Fibroblast of lung (primary cell): ENCODE results near the gene RAPGEF4. TPM values are rescaled to one million over a fixed set of nuclear protein-coding genes. Genes with fewer than 3 reads are reported as not detected.

Experiments
- DNase-seq, 2 donors: peaks; one replicate each; pipeline versions ENCODE4 v3.0.0 to v3.0.0-alpha.2; 2010; ENCODE audit warnings: low read depth in 2 of 2
- H2AFZ ChIP-seq: 2 replicates; pipeline ENCODE4 v1.5.1; 2012; ENCODE audit warnings: low read length, control low read depth, inconsistent platforms
- H3K27ac ChIP-seq: 2 replicates; pipeline ENCODE4 v1.5.1; 2011; ENCODE audit warnings: low read length, control low read depth; ENCODE audit not compliant: insufficient read depth
- H3K27me3 ChIP-seq: 2 replicates; pipeline ENCODE4 v1.5.1; 2011; ENCODE audit warnings: mild to moderate bottlenecking, low read length; ENCODE audit not compliant: control insufficient read depth, insufficient read depth
- H3K36me3 ChIP-seq: 2 replicates; pipeline ENCODE4 v1.5.1; 2011; ENCODE audit warnings: low read length; ENCODE audit not compliant: control insufficient read depth, insufficient read depth
- H3K4me1 ChIP-seq: 2 replicates; pipeline ENCODE4 v1.5.1; 2011; ENCODE audit warnings: low read length; ENCODE audit not compliant: control insufficient read depth, insufficient read depth; ENCODE audit errors: extremely low read depth
- H3K4me2 ChIP-seq: 2 replicates; pipeline ENCODE4 v1.5.1; 2011; ENCODE audit warnings: low read length, control low read depth; ENCODE audit not compliant: insufficient read depth; ENCODE audit errors: extremely low read depth
- H3K4me3 ChIP-seq, 4 experiments: fragments of 200-600 bp in 1 of 4; sonication (generic) in 1 of 4; replicated peaks in 1 of 4; 2 replicates each; pipeline ENCODE4 v1.5.1; 2011 to 2016; ENCODE audit warnings: low read length in 4 of 4, low read depth in 3 of 4, mild to moderate bottlenecking in 3 of 4, control low read depth in 2 of 4, inconsistent platforms in 1 of 4, mixed read lengths in 1 of 4; ENCODE audit not compliant: insufficient read depth in 1 of 4; ENCODE audit errors: control extremely low read depth in 1 of 4
- H3K79me2 ChIP-seq: 2 replicates; pipeline ENCODE4 v1.5.1; 2012; ENCODE audit warnings: mild to moderate bottlenecking, low read length, inconsistent platforms; ENCODE audit not compliant: control insufficient read depth, insufficient read depth
- H3K9ac ChIP-seq: 2 replicates; pipeline ENCODE4 v1.5.1; 2011; ENCODE audit warnings: mild to moderate bottlenecking, low read length, control low read depth; ENCODE audit not compliant: insufficient read depth
- H3K9me3 ChIP-seq: 2 replicates; pipeline ENCODE4 v1.5.1; 2012; ENCODE audit warnings: low read depth, low read length; ENCODE audit not compliant: control insufficient read depth, insufficient read depth
- H4K20me1 ChIP-seq: 2 replicates; pipeline ENCODE4 v1.5.1; 2011; ENCODE audit warnings: low read length; ENCODE audit not compliant: control insufficient read depth, insufficient read depth; ENCODE audit errors: extremely low read depth
- CTCF ChIP-seq, 2 donors: IDR thresholded peaks in 1 of 2; conservative IDR thresholded peaks in 1 of 2; 1 replicate in 1 of 2; 2 replicates in 1 of 2; pipeline ENCODE4 v1.5.1; 2011 to 2012; ENCODE audit warnings: low read length in 2 of 2, control low read depth in 1 of 2, inconsistent platforms in 1 of 2, low read depth in 1 of 2, mild to moderate bottlenecking in 1 of 2
- EZH2 ChIP-seq: IDR thresholded peaks from 2 replicates; pipeline ENCODE4 v1.5.1; 2012; ENCODE audit warnings: low read length, control low read depth, mild to moderate bottlenecking; ENCODE audit errors: missing control alignments
- polyA plus RNA-seq, 2 donors: library from polyadenylated mRNA; depleted of rRNA in 1 of 2; stranded (reverse) in 1 of 2; unstranded in 1 of 2; fragments of >200 nt; gene quantifications; 2 replicates each; pipeline ENCODE4 v1.2.1, GENCODE V29; 2011 to 2012; ENCODE audit warnings: missing spikeins in 1 of 2
- total RNA-seq: library from RNA; depleted of rRNA; stranded (reverse); fragments of >200 nt; gene quantifications from 2 replicates; pipeline ENCODE4 v1.2.1, GENCODE V29; 2014

Gene RAPGEF4
- total and polyA plus RNA-seq, 2 donors (not counting 1 experiment from before 2014, with no cell fraction given): 0.51 to 3.0 TPM

GRCh38 chr2:172725284-172725683, 10.4 kb upstream of the RAPGEF4 start:
- no peak overlapping the region for H3K4me3 ChIP-seq
- H3K9me3 ChIP-seq: no peaks in the 10 kb centered on the region
- H3K9ac ChIP-seq: no peak overlapping the region
- no peak for DNase-seq
- H2AFZ ChIP-seq: no peak overlapping the region
- no peaks in the 10 kb centered on the region for H3K36me3 ChIP-seq
- no peaks in the 10 kb centered on the region for H4K20me1 ChIP-seq
- H3K27ac ChIP-seq: no peak overlapping the region
- no peaks in the 10 kb centered on the region for H3K27me3 ChIP-seq
- TF ChIP-seq CTCF (conservative IDR thresholded peaks at IDR 0.05 in 1 of 2, IDR thresholded peaks at IDR 0.05 in 1 of 2; ENCODE audit: low read depth in 1 of 2, low read length in 2 of 2): no peak
- no peak for TF ChIP-seq EZH2
- H3K79me2 ChIP-seq: no peaks in the 10 kb centered on the region
- no peak overlapping the region for H3K4me2 ChIP-seq
- no peaks in the 10 kb centered on the region for H3K4me1 ChIP-seq

DNA sequence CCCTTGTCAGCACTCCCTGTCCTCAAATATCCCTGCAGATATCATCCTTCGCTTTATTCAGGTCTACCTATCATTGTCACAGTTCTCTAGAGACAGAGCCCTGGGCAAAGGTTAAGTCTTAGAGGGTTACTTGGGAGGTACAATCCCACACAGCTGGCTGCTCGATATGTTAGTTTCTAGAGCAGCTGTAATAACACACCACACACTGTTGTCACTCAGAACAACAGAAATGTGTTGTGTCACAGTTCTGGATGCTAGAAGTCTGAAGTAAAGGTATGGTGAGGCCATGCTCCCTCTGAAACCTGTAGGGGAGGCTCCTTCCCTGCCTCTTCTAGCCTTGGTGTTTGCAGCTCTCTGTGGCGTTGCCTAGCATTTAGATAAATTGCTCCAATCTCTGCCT, 9.9 kb upstream of the RAPGEF4 start:
- Histone ChIP-seq H3K4me3 (no peak overlapping the region), H3K27me3 (peaks cover under 1% of the 10 kb centered on the region), H3K79me2 (no peaks in the 10 kb centered on the region), H3K4me2 (no peak overlapping the region), H2AFZ (no peak overlapping the region), H4K20me1 (no peaks in the 10 kb centered on the region), H3K4me1 (no peaks in the 10 kb centered on the region), H3K9ac (no peak overlapping the region), H3K27ac (no peak overlapping the region), H3K9me3 (no peaks in the 10 kb centered on the region), H3K36me3 (no peaks in the 10 kb centered on the region)
- DNase-seq: no peak
- no peak for TF ChIP-seq EZH2
- no peak for TF ChIP-seq CTCF (conservative IDR thresholded peaks at IDR 0.05 in 1 of 2, IDR thresholded peaks at IDR 0.05 in 1 of 2; ENCODE audit: low read depth in 1 of 2, low read length in 2 of 2)

- no peak overlapping the region for H3K27ac ChIP-seq
- TF ChIP-seq CTCF (conservative IDR thresholded peaks at IDR 0.05 in 1 of 2, IDR thresholded peaks at IDR 0.05 in 1 of 2; ENCODE audit: low read depth in 1 of 2, low read length in 2 of 2): no peak
- peak; percentile 44 to 54 for DNase-seq
Measured at GRCh38 chr2:172726172-172726735, 9.4 kb upstream of the RAPGEF4 start.

More at GRCh38 chr2:172726172-172726735, 9.4 kb upstream of the RAPGEF4 start:
- Histone ChIP-seq H2AFZ (no peak overlapping the region), H3K9ac (no peak overlapping the region), H3K27me3 (peaks cover 6% of the 10 kb centered on the region), H4K20me1 (no peaks in the 10 kb centered on the region), H3K36me3 (no peaks in the 10 kb centered on the region), H3K4me1 (no peaks in the 10 kb centered on the region), H3K4me2 (no peak overlapping the region), H3K4me3 (no peak overlapping the region), H3K9me3 (no peaks in the 10 kb centered on the region), H3K79me2 (no peaks in the 10 kb centered on the region)
